Trophoblast cell (in vitro differentiated cells and primary cell): ENCODE results near the gene NBPF12.
"Not testable (repeated sequence)": the region's sequence is repeated elsewhere in the genome, so short reads cannot be mapped to it uniquely, and the experiment has no call there.

ENCODE experiments used
- DNase-seq, 2 donors: peaks; one replicate each; pipeline ENCODE4 v3.0.0-alpha.2; 2016
- H2AFZ ChIP-seq: 2 replicates; pipeline ENCODE4 v1.6.1; 2013; ENCODE audit warnings: low read length, moderate library complexity, mild to moderate bottlenecking; ENCODE audit not compliant: insufficient read depth, poor library complexity
- H2AK5ac ChIP-seq: 2 replicates; pipeline ENCODE4 v1.6.1; 2013; ENCODE audit warnings: mild to moderate bottlenecking, low read length
- H2BK120ac ChIP-seq: 2 replicates; pipeline ENCODE4 v1.6.1; 2013; ENCODE audit warnings: low read length, mild to moderate bottlenecking, moderate library complexity; ENCODE audit not compliant: insufficient read depth, poor library complexity
- H2BK12ac ChIP-seq: 2 replicates; pipeline ENCODE4 v1.6.1; 2013; ENCODE audit warnings: mild to moderate bottlenecking, low read length, moderate library complexity
- H2BK5ac ChIP-seq: 2 replicates; pipeline ENCODE4 v1.6.1; 2013; ENCODE audit warnings: low read length, low read depth, moderate library complexity, mild to moderate bottlenecking; ENCODE audit not compliant: poor library complexity
- H3K14ac ChIP-seq: 2 replicates; pipeline ENCODE4 v1.6.1; 2013; ENCODE audit warnings: mild to moderate bottlenecking, low read length
- H3K18ac ChIP-seq: 2 replicates; pipeline ENCODE4 v1.6.1; 2013; ENCODE audit warnings: mild to moderate bottlenecking, low read length
- H3K23ac ChIP-seq: 2 replicates; pipeline ENCODE4 v1.6.1; 2013; ENCODE audit warnings: low read length
- H3K27ac ChIP-seq: 2 replicates; pipeline ENCODE4 v1.5.1; 2013; ENCODE audit warnings: low read depth, mild to moderate bottlenecking, inconsistent platforms, low read length, moderate library complexity
- H3K27me3 ChIP-seq: 2 replicates; pipeline ENCODE4 v1.6.1; 2013; ENCODE audit warnings: inconsistent platforms, mild to moderate bottlenecking, low read length, moderate library complexity; ENCODE audit not compliant: insufficient read depth
- H3K36me3 ChIP-seq, 2 experiments: 1 replicate in 1 of 2; 2 replicates in 1 of 2; pipeline ENCODE4 v1.6.1; 2013; ENCODE audit warnings: low read length in 2 of 2, mild to moderate bottlenecking in 2 of 2, moderate library complexity in 1 of 2; ENCODE audit not compliant: insufficient read depth in 2 of 2, control insufficient read depth in 1 of 2
- H3K4ac ChIP-seq: 2 replicates; pipeline ENCODE4 v1.6.1; 2013; ENCODE audit warnings: low read depth, mild to moderate bottlenecking, low read length, moderate library complexity
- H3K4me1 ChIP-seq, 2 experiments: 1 replicate in 1 of 2; 2 replicates in 1 of 2; pipeline ENCODE4 v1.6.1; 2013; ENCODE audit warnings: low read length in 2 of 2, mild to moderate bottlenecking in 2 of 2, moderate library complexity in 1 of 2; ENCODE audit not compliant: insufficient read depth in 2 of 2, control insufficient read depth in 1 of 2
- H3K4me2 ChIP-seq: 2 replicates; pipeline ENCODE4 v1.6.1; 2013; ENCODE audit warnings: inconsistent platforms, mild to moderate bottlenecking, low read length, moderate library complexity
- H3K4me3 ChIP-seq: 2 replicates; pipeline ENCODE4 v1.5.1; 2013; ENCODE audit warnings: mild to moderate bottlenecking, low read depth, low read length, inconsistent platforms
- H3K79me1 ChIP-seq: one replicate; pipeline ENCODE4 v1.6.1; 2013; ENCODE audit warnings: low read length
- H3K79me2 ChIP-seq: 2 replicates; pipeline ENCODE4 v1.6.1; 2013; ENCODE audit warnings: low read length, mild to moderate bottlenecking; ENCODE audit not compliant: control insufficient read depth, insufficient read depth, poor library complexity
- H3K9ac ChIP-seq: 2 replicates; pipeline ENCODE4 v1.6.1; 2013; ENCODE audit warnings: mild to moderate bottlenecking, low read length
- H3K9me3 ChIP-seq: 2 replicates; pipeline ENCODE4 v1.6.1; 2013; ENCODE audit warnings: low read depth, mild to moderate bottlenecking, control low read depth, inconsistent platforms, low read length; ENCODE audit not compliant: insufficient read depth
- H4K12ac ChIP-seq: 2 replicates; pipeline ENCODE4 v1.6.1; 2013; ENCODE audit warnings: low read depth, mild to moderate bottlenecking, low read length, moderate library complexity
- H4K8ac ChIP-seq: 2 replicates; pipeline ENCODE4 v1.6.1; 2013; ENCODE audit warnings: low read depth, mild to moderate bottlenecking, low read length, moderate library complexity
- H4K91ac ChIP-seq: one replicate; pipeline ENCODE4 v1.6.1; 2013; ENCODE audit warnings: low read depth, mild to moderate bottlenecking, low read length, moderate library complexity
- WGBS: extraction: QIAGEN DNeasy Blood & Tissue Kit; methylation state at CpG from one replicate; pipeline ENCODE4 v1.1.7; 2013; ENCODE audit warnings: missing lambda C conversion rate; ENCODE audit not compliant: insufficient read length, insufficient coverage; ENCODE audit errors: extremely low coverage; 5-methylcytosine and 5-hydroxymethylcytosine counted together

Gene NBPF12

DNA sequence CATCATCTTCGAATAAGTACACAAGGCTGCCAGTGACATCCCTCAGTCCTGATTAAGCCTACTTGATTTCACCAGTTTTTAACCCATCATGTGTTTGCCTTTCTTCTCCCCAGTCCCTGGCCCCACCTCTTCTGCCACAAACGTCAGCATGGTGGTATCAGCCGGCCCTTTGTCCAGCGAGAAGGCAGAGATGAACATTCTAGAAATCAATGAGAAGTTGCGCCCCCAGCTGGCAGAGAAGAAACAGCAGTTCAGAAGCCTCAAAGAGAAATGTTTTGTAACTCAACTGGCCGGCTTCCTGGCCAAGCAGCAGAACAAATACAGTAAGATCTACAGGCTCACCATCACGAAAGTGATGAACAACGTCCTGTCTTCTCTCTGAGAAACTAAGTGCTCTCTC is 28.2 kb downstream of the NBPF12 start:
- not testable (repeated sequence) for H2BK12ac ChIP-seq, H2BK5ac ChIP-seq, H3K36me3 ChIP-seq, H3K9ac ChIP-seq, H3K23ac ChIP-seq, H4K8ac ChIP-seq, H4K12ac ChIP-seq, H3K18ac ChIP-seq, H3K79me1 ChIP-seq, H3K4me1 ChIP-seq, H2AK5ac ChIP-seq, H2AFZ ChIP-seq, H3K14ac ChIP-seq, H3K27me3 ChIP-seq, H3K9me3 ChIP-seq, H3K79me2 ChIP-seq, H3K4ac ChIP-seq, H3K4me3 ChIP-seq, H2BK120ac ChIP-seq, H3K4me2 ChIP-seq, H4K91ac ChIP-seq, H3K27ac ChIP-seq
- WGBS: no CpG with 5 or more reads among the region's 8 CpGs
- peak in 1 of 2 donors; percentile 4 for DNase-seq

DNA sequence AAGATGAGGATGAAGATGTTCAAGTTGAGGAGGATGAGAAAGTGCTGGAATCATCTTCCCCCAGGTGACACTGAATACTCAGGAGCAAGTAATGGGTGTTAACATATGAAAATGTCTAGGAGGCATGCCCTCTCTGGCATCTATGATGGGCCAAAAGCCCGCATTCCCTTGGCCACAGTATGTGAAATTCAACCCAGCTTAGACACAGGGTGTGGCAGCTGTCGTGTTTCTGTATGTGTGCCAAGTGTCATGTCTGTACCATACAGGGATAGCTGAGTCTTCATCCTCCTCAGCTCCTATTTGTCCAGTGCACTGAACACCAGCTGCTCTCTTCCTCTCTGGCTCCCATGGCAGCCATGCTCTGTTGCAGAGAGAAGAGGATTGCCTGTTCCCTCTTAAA is 32.5 kb downstream of the NBPF12 start:
- not testable (repeated sequence) for H4K12ac ChIP-seq, H2BK12ac ChIP-seq, H3K23ac ChIP-seq, H3K4me2 ChIP-seq, H3K36me3 ChIP-seq, H3K4me3 ChIP-seq, H4K91ac ChIP-seq, H2BK120ac ChIP-seq, H2AFZ ChIP-seq, H3K79me2 ChIP-seq, DNase-seq, H3K79me1 ChIP-seq, H3K9ac ChIP-seq, H2BK5ac ChIP-seq, H3K14ac ChIP-seq, H3K9me3 ChIP-seq, H3K4ac ChIP-seq, H3K4me1 ChIP-seq, H3K27me3 ChIP-seq, H3K27ac ChIP-seq, H4K8ac ChIP-seq, H3K18ac ChIP-seq, H2AK5ac ChIP-seq
- WGBS: no CpG with 5 or more reads among the region's 2 CpGs

DNA sequence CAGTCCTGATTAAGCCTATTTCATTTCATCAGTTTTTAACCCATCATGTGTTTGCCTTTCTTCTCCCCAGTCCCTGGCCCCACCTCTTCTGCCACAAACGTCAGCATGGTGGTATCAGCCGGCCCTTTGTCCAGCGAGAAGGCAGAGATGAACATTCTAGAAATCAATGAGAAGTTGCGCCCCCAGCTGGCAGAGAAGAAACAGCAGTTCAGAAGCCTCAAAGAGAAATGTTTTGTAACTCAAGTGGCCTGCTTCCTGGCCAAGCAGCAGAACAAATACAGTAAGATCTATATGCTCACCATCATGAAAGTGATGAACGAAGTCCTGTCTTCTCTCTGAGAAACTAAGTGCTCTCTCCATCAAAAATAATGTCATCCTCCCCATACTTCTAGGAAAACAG is 34.6 kb downstream of the NBPF12 start:
- H3K36me3 ChIP-seq: not testable (repeated sequence)

DNA sequence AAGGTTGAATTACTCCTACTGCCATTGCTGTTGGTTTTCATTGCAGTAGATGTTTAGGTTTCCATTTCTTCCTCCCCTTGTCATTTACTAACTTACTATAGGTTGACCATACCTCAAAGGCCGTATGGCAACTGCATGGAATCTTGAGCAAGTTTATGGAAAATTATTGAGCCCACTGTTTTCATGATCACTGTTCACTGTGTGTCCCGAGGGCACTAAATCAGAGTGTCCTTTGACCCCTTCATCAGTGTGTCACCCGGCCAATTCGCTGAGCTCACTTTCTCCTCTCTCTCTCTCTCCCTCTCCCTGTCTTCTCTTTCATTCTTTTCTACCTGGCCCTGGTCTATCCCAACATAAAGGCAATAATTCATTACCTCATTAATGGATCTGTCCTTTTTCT is 47.7 kb downstream of the NBPF12 start:
- not testable (repeated sequence) for H2AK5ac ChIP-seq
- WGBS: no CpG with 5 or more reads among the region's 4 CpGs

More for the DNA sequence above, 34.6 kb downstream of the NBPF12 start:
- H3K4ac ChIP-seq, H3K4me1 ChIP-seq, H4K8ac ChIP-seq, H4K91ac ChIP-seq, H2AK5ac ChIP-seq, H3K4me3 ChIP-seq, H3K79me1 ChIP-seq, H2BK120ac ChIP-seq, DNase-seq, H3K18ac ChIP-seq, H4K12ac ChIP-seq, H3K9ac ChIP-seq, H3K27me3 ChIP-seq, H2BK12ac ChIP-seq, H3K27ac ChIP-seq, H2AFZ ChIP-seq, H3K4me2 ChIP-seq, H3K14ac ChIP-seq, H3K9me3 ChIP-seq, H2BK5ac ChIP-seq, H3K23ac ChIP-seq, H3K79me2 ChIP-seq: not testable (repeated sequence)
- WGBS: no CpG with 5 or more reads among the region's 5 CpGs

More for the DNA sequence above, 47.7 kb downstream of the NBPF12 start:
- H3K27me3 ChIP-seq, H3K79me1 ChIP-seq, DNase-seq, H4K12ac ChIP-seq, H3K9me3 ChIP-seq, H2BK120ac ChIP-seq, H3K23ac ChIP-seq, H3K18ac ChIP-seq, H3K9ac ChIP-seq, H4K91ac ChIP-seq, H3K27ac ChIP-seq, H2AFZ ChIP-seq, H3K36me3 ChIP-seq, H2BK12ac ChIP-seq, H3K14ac ChIP-seq, H3K4ac ChIP-seq, H3K4me3 ChIP-seq, H4K8ac ChIP-seq, H3K4me1 ChIP-seq, H3K4me2 ChIP-seq, H2BK5ac ChIP-seq, H3K79me2 ChIP-seq: not testable (repeated sequence)
